Neural progenitor cell (in vitro differentiated cells): ENCODE measurements around the gene PUS1. TPM values are rescaled to one million over a fixed set of nuclear protein-coding genes. Genes with fewer than 3 reads are reported as not detected.

ENCODE experiments used
- DNase-seq: peaks from one replicate; pipeline ENCODE4 v3.0.0-alpha.2; 2016; ENCODE audit warnings: low spot score
- H2AFZ ChIP-seq: fragments of 200-600 bp; sonication (generic); replicated peaks from 2 replicates; pipeline ENCODE4 v1.6.1; 2016; ENCODE audit warnings: antibody characterized with exemption
- H3F3A ChIP-seq: fragments of 200-600 bp; sonication (generic); 2 replicates; pipeline ENCODE4 v1.6.1; 2016; ENCODE audit warnings: antibody characterized with exemption, low read depth
- H3K27ac ChIP-seq: fragments of 200-600 bp; sonication (generic); 2 replicates; pipeline ENCODE4 v1.5.1; 2016; ENCODE audit warnings: mild to moderate bottlenecking
- H3K27me3 ChIP-seq: fragments of 200-600 bp; sonication (generic); 2 replicates; pipeline ENCODE4 v1.6.1; 2016; ENCODE audit warnings: mild to moderate bottlenecking, moderate library complexity
- H3K36me3 ChIP-seq: fragments of 200-600 bp; sonication (generic); 2 replicates; pipeline ENCODE4 v1.5.1; 2016
- H3K4me1 ChIP-seq: fragments of 200-600 bp; sonication (generic); 2 replicates; pipeline ENCODE4 v1.6.1; 2016; ENCODE audit warnings: mixed run types
- H3K4me2 ChIP-seq: fragments of 200-600 bp; sonication (generic); 2 replicates; pipeline ENCODE4 v1.6.1; 2016
- H3K4me3 ChIP-seq: fragments of 200-600 bp; sonication (generic); 2 replicates; pipeline ENCODE4 v1.5.1; 2016
- H3K79me2 ChIP-seq: fragments of 200-600 bp; sonication (generic); 2 replicates; pipeline ENCODE4 v1.6.1; 2016; ENCODE audit warnings: low read depth
- H3K9ac ChIP-seq: fragments of 200-600 bp; sonication (generic); 2 replicates; pipeline ENCODE4 v1.6.1; 2016
- H3K9me3 ChIP-seq: fragments of 200-600 bp; sonication (generic); 2 replicates; pipeline ENCODE4 v1.5.1; 2016; ENCODE audit warnings: low read depth
- H4K20me1 ChIP-seq: fragments of 200-600 bp; sonication (generic); 2 replicates; pipeline ENCODE4 v1.6.1; 2016; ENCODE audit warnings: low read depth
- H3K27ac Mint-ChIP-seq: 3 replicates; pipeline ENCODE4 v1.8.0; 2021; ENCODE audit warnings: mixed read lengths
- H3K27me3 Mint-ChIP-seq: 2 replicates; pipeline ENCODE4 v1.8.0; 2022; ENCODE audit warnings: low read depth, mild to moderate bottlenecking, inconsistent platforms, moderate library complexity, mixed read lengths; ENCODE audit not compliant: insufficient read depth
- H3K36me3 Mint-ChIP-seq: 3 replicates; pipeline ENCODE4 v1.8.0; 2021; ENCODE audit warnings: mixed read lengths
- H3K4me1 Mint-ChIP-seq: 3 replicates; pipeline ENCODE4 v1.8.0; 2021; ENCODE audit warnings: mixed read lengths
- H3K4me3 Mint-ChIP-seq: 3 replicates; pipeline ENCODE4 v1.8.0; 2021; ENCODE audit warnings: mild to moderate bottlenecking, moderate library complexity, mixed read lengths
- H3K9me3 Mint-ChIP-seq: 3 replicates; pipeline ENCODE4 v1.8.0; 2020; ENCODE audit warnings: mixed read lengths
- CTCF ChIP-seq: fragments of 200-600 bp; sonication (generic); IDR thresholded peaks from 2 replicates; pipeline ENCODE4 v1.5.1; 2017; ENCODE audit warnings: antibody characterized with exemption, mild to moderate bottlenecking
- EZH2 ChIP-seq: fragments of 200-600 bp; sonication (generic); IDR thresholded peaks from 2 replicates; pipeline ENCODE4 v1.6.1; 2017; ENCODE audit warnings: antibody characterized with exemption, mild to moderate bottlenecking, moderate library complexity
- EZH2phosphoT487 ChIP-seq: fragments of 200-600 bp; sonication (generic); IDR thresholded peaks from 2 replicates; pipeline ENCODE4 v1.6.1; 2017; ENCODE audit warnings: antibody characterized with exemption
- total RNA-seq: library from RNA; depleted of rRNA; stranded (reverse); fragments of >200 nt; gene quantifications from 2 replicates; pipeline ENCODE4 v1.2.3, GENCODE V29; 2015; ENCODE audit warnings: low replicate concordance

The PUS1 gene
- total RNA-seq, 1 donor from 2014 or later: 15.9 TPM

GRCh38 chr12:131943876-131944275, 14.8 kb downstream of the PUS1 start:
- Histone ChIP-seq H3K79me2 (no peaks in the 10 kb centered on the region), H3K4me3 (no peak overlapping the region), H3K9ac (no peak overlapping the region), H3K4me2 (no peak overlapping the region), H3K36me3 (no peaks in the 10 kb centered on the region), H4K20me1 (no peaks in the 10 kb centered on the region), H3K27me3 (no peaks in the 10 kb centered on the region), H3K9me3 (no peaks in the 10 kb centered on the region), H2AFZ (no peak overlapping the region), H3K4me1 (no peaks in the 10 kb centered on the region), H3F3A (peaks cover 13% of the 10 kb centered on the region), H3K27ac (no peak overlapping the region)
- Mint-ChIP-seq H3K4me3 (no peak overlapping the region), H3K9me3 (no peaks in the 10 kb centered on the region), H3K36me3 (peaks cover 15% of the 10 kb centered on the region), H3K27ac (no peak overlapping the region), H3K27me3 (peaks cover 7% of the 10 kb centered on the region), H3K4me1 (no peaks in the 10 kb centered on the region)
- DNase-seq: no peak
- TF ChIP-seq EZH2 (no peak), CTCF (no peak), EZH2phosphoT487 (no peak)

- Mint-ChIP-seq H3K27ac (no peak overlapping the region), H3K9me3 (no peaks in the 10 kb centered on the region), H3K36me3 (peaks cover 15% of the 10 kb centered on the region), H3K4me3 (no peak overlapping the region), H3K27me3 (peaks cover 7% of the 10 kb centered on the region), H3K4me1 (no peaks in the 10 kb centered on the region)
- Histone ChIP-seq H3K79me2 (no peaks in the 10 kb centered on the region), H2AFZ (no peak overlapping the region), H3K9me3 (no peaks in the 10 kb centered on the region), H4K20me1 (no peaks in the 10 kb centered on the region), H3K27ac (no peak overlapping the region), H3F3A (peaks cover 19% of the 10 kb centered on the region), H3K27me3 (no peaks in the 10 kb centered on the region), H3K4me3 (no peak overlapping the region), H3K9ac (no peak overlapping the region), H3K4me2 (no peak overlapping the region), H3K36me3 (no peaks in the 10 kb centered on the region), H3K4me1 (no peaks in the 10 kb centered on the region)
- DNase-seq: no peak
- no peak for TF ChIP-seq CTCF
- TF ChIP-seq EZH2phosphoT487: no peak
- no peak for TF ChIP-seq EZH2
Measured at GRCh38 chr12:131944601-131945251, 15.7 kb downstream of the PUS1 start.

- Mint-ChIP-seq H3K36me3 (peaks cover 8% of the 10 kb centered on the region), H3K27ac (no peak overlapping the region), H3K27me3 (peaks cover 7% of the 10 kb centered on the region), H3K4me3 (no peak overlapping the region), H3K4me1 (peaks cover 5% of the 10 kb centered on the region), H3K9me3 (no peaks in the 10 kb centered on the region)
- Histone ChIP-seq H3K9me3 (no peaks in the 10 kb centered on the region), H4K20me1 (peaks cover 15% of the 10 kb centered on the region), H3F3A (peaks cover 23% of the 10 kb centered on the region), H3K4me2 (no peak overlapping the region), H3K9ac (no peak overlapping the region), H3K27me3 (no peaks in the 10 kb centered on the region), H3K36me3 (no peaks in the 10 kb centered on the region), H3K79me2 (peaks cover 18% of the 10 kb centered on the region), H2AFZ (no peak overlapping the region), H3K4me1 (no peaks in the 10 kb centered on the region), H3K27ac (no peak overlapping the region), H3K4me3 (no peak overlapping the region)
- TF ChIP-seq CTCF (no peak), EZH2 (no peak), EZH2phosphoT487 (no peak)
- no peak for DNase-seq
Measured at GRCh38 chr12:131946757-131947156, 17.7 kb downstream of the PUS1 start.
